ENCODE measurements around the gene CLSTN2.

The CLSTN2 gene

GRCh38 chr3:140586311-140586710 lies 651.3 kb downstream of the CLSTN2 start:
- no peak overlapping the region for H3K4me3 Mint-ChIP-seq
- H3K4me1 Mint-ChIP-seq: peaks cover 13% of the 10 kb centered on the region
- H3K27ac Mint-ChIP-seq: no peak overlapping the region
- peaks cover 6% of the 10 kb centered on the region for H3K27me3 Mint-ChIP-seq (ENCODE audit: low read depth)
- no peaks in the 10 kb centered on the region for H3K36me3 Mint-ChIP-seq (ENCODE audit: low read depth)
- TF ChIP-seq CTCF (IDR thresholded peaks at IDR 0.05; ENCODE audit: unreplicated experiment in 3 of 3): no peak
- no peaks in the 10 kb centered on the region for H3K9me3 Mint-ChIP-seq

- Mint-ChIP-seq H3K4me3 (no peak overlapping the region), H3K36me3 (ENCODE audit: low read depth) (no peaks in the 10 kb centered on the region), H3K27ac (no peak overlapping the region), H3K4me1 (peaks cover 13% of the 10 kb centered on the region), H3K27me3 (ENCODE audit: low read depth) (peaks cover 6% of the 10 kb centered on the region), H3K9me3 (no peaks in the 10 kb centered on the region)
- no peak for TF ChIP-seq CTCF (IDR thresholded peaks at IDR 0.05; ENCODE audit: unreplicated experiment in 3 of 3)
These were observed 653.6 kb downstream of the CLSTN2 start for GRCh38 chr3:140588558-140588957.

GRCh38 chr3:140593766-140594165 lies 658.8 kb downstream of the CLSTN2 start:
- no peak for TF ChIP-seq CTCF (IDR thresholded peaks at IDR 0.05; ENCODE audit: unreplicated experiment in 3 of 3)
- Mint-ChIP-seq H3K27me3 (ENCODE audit: low read depth) (peaks cover 7% of the 10 kb centered on the region), H3K4me1 (no peaks in the 10 kb centered on the region)

GRCh38 chr3:140595295-140595694 lies 660.3 kb downstream of the CLSTN2 start:
- TF ChIP-seq CTCF (IDR thresholded peaks at IDR 0.05; ENCODE audit: unreplicated experiment in 3 of 3): no peak
- H3K9me3 Mint-ChIP-seq: no peaks in the 10 kb centered on the region
- no peak overlapping the region for H3K4me3 Mint-ChIP-seq
- H3K27ac Mint-ChIP-seq: no peak overlapping the region
- no peaks in the 10 kb centered on the region for H3K36me3 Mint-ChIP-seq (ENCODE audit: low read depth)
- peaks cover 7% of the 10 kb centered on the region for H3K27me3 Mint-ChIP-seq (ENCODE audit: low read depth)
- no peaks in the 10 kb centered on the region for H3K4me1 Mint-ChIP-seq

More at GRCh38 chr3:140593766-140594165, 658.8 kb downstream of the CLSTN2 start:
- H3K4me3 Mint-ChIP-seq: no peak overlapping the region
- no peak overlapping the region for H3K27ac Mint-ChIP-seq
- no peaks in the 10 kb centered on the region for H3K36me3 Mint-ChIP-seq (ENCODE audit: low read depth)
- H3K9me3 Mint-ChIP-seq: no peaks in the 10 kb centered on the region

- TF ChIP-seq CTCF (IDR thresholded peaks at IDR 0.05; ENCODE audit: unreplicated experiment in 3 of 3): no peak
- Mint-ChIP-seq H3K9me3 (no peaks in the 10 kb centered on the region), H3K4me1 (peaks cover 8% of the 10 kb centered on the region), H3K27ac (no peak overlapping the region), H3K4me3 (no peak overlapping the region), H3K36me3 (ENCODE audit: low read depth) (no peaks in the 10 kb centered on the region), H3K27me3 (ENCODE audit: low read depth) (peaks cover 7% of the 10 kb centered on the region)
These were observed 662.4 kb downstream of the CLSTN2 start for GRCh38 chr3:140597364-140597763.

- Mint-ChIP-seq H3K36me3 (ENCODE audit: low read depth) (no peaks in the 10 kb centered on the region), H3K4me3 (no peak overlapping the region), H3K27ac (no peak overlapping the region), H3K4me1 (peaks cover 8% of the 10 kb centered on the region), H3K27me3 (ENCODE audit: low read depth) (peaks cover 7% of the 10 kb centered on the region), H3K9me3 (no peaks in the 10 kb centered on the region)
- no peak for TF ChIP-seq CTCF (IDR thresholded peaks at IDR 0.05; ENCODE audit: unreplicated experiment in 3 of 3)
These were observed 662.8 kb downstream of the CLSTN2 start for GRCh38 chr3:140597792-140598191.
